Measurements from ENCODE around the gene CBFA2T3. TPM values are rescaled to one million over a fixed set of nuclear protein-coding genes. Genes with fewer than 3 reads are reported as not detected.

The CBFA2T3 gene
- polyA plus RNA-seq (2012; ENCODE audit: insufficient read length, low read depth), result not detected

DNA sequence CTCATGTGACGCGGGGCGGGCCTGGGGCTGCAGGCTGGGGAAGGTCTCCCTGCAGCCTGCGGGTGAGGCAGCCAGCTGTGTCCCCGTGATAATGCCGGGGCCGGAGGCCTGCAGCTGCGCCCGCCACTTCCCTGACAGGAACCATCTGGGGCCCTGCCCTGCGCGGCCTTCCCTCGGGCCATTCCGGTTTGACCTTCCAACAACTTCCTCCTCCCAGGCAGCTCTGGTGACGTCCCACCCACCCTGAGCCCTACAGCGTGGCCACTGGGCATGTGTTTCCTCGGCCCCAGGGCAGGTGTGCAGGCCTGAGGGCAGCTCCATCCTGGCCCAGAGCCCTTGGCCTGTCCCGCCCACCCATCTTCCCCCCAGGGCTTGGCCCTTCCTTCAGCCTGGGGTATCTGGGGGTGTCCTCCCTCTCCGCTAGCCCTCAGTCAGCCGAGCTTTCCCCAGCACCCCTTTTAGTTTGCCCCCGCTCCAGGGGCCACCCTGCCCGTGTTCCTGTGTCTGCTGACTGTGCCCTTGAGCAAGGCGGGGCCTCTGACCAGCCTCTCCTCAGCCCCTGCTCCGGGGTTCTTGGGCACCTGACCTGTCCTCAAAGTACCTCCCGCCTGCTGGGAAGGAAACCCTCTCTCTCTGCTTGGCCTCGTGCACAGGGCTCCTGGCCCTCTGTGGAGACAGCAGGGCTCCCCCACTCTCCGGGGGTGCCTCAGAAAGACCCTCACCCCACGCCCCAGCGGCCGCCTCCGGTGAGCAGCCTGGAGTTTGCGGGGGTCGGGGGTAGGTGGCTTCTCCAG is at the start of gene CBFA2T3:
Gene CBFA2T3, minus strand, starts transcription at position 190 of the 794 bp plus-strand sequence. CDS start 400 bp downstream, outside the sequence.
- TF ChIP-seq SIN3A (IDR thresholded peaks at IDR 0.05; ENCODE audit: borderline replicate concordance, insufficient read depth, low read length), result no peak
- TF ChIP-seq FOXP2 (optimal IDR thresholded peaks at IDR 0.05; ENCODE audit: borderline replicate concordance, extremely low read depth, extremely low read length, insufficient read depth), result no peak
- no peak for TF ChIP-seq REST (IDR thresholded peaks at IDR 0.05; ENCODE audit: insufficient read depth in 1 of 2, low read depth in 2 of 2, low read length in 2 of 2)
- TF ChIP-seq POLR2AphosphoS5 (IDR thresholded peaks at IDR 0.05; ENCODE audit: low read depth, low read length), result no peak
- TF ChIP-seq TAF1 (IDR thresholded peaks at IDR 0.05; ENCODE audit: borderline replicate concordance, insufficient read depth, low read length), result no peak

DNA sequence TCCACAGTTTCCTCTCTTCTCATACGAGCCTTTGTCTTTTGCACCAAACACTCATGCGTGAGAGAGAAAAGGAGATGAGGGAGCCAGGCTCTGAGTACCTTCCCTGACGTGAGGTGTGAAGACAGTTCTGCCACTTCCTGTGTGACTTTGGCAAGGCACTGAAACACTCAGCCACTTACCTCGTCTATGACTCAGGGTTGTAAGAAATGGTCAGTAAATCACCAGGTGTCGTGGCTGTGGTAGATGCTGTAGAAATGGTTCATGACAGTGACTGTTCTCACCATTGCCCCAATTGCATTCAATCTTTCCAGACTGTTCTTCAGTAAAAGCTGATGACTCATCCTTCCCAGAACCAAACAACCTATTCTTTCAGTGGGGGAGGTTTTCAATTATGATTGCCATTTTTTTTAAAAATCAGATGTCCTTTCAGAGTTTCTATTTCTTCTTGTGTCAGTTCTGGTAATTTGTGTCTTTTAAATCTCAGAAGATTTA is 49.2 kb upstream of the CBFA2T3 start:
- TF ChIP-seq REST (IDR thresholded peaks at IDR 0.05; ENCODE audit: insufficient read depth in 1 of 2, low read depth in 2 of 2, low read length in 2 of 2), result no peak
- TF ChIP-seq POLR2AphosphoS5 (IDR thresholded peaks at IDR 0.05; ENCODE audit: low read depth, low read length), result no peak
- TF ChIP-seq TAF1 (IDR thresholded peaks at IDR 0.05; ENCODE audit: borderline replicate concordance, insufficient read depth, low read length), result no peak
- TF ChIP-seq SIN3A (IDR thresholded peaks at IDR 0.05; ENCODE audit: borderline replicate concordance, insufficient read depth, low read length), result no peak
- no peak for TF ChIP-seq FOXP2 (optimal IDR thresholded peaks at IDR 0.05; ENCODE audit: borderline replicate concordance, extremely low read depth, extremely low read length, insufficient read depth)

GRCh38 chr16:89025636-89026035 is 48.6 kb upstream of the CBFA2T3 start:
- TF ChIP-seq SIN3A (IDR thresholded peaks at IDR 0.05; ENCODE audit: borderline replicate concordance, insufficient read depth, low read length) (no peak), TAF1 (IDR thresholded peaks at IDR 0.05; ENCODE audit: borderline replicate concordance, insufficient read depth, low read length) (no peak), REST (IDR thresholded peaks at IDR 0.05; ENCODE audit: insufficient read depth in 1 of 2, low read depth in 2 of 2, low read length in 2 of 2) (no peak), POLR2AphosphoS5 (IDR thresholded peaks at IDR 0.05; ENCODE audit: low read depth, low read length) (no peak), FOXP2 (optimal IDR thresholded peaks at IDR 0.05; ENCODE audit: borderline replicate concordance, extremely low read depth, extremely low read length, insufficient read depth) (no peak)

DNA sequence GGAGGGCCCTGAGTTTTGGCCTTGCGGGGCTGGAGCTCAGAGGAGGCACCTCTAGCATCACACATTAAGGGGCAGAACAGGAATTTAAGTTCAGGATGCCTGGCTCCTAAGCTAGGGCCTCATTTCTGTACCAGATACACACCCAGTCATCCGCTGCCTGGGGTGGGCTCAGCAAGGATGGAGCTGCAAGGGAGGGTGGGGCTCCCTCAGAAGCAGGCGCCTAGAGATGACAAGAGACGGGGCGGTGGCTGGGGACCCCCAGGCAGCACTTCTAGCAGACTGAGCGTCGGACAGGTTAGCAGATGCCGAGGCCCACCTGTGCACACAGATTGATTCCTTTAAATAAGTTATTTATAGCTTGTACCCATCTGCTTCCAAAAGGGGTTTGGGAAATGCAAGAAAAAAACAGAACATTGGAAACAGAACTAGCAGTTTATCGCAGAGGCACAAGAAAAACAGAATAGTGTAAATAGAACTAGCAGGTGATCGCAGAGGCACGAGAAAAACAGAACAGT is 47.6 kb upstream of the CBFA2T3 start:
- TF ChIP-seq SIN3A (IDR thresholded peaks at IDR 0.05; ENCODE audit: borderline replicate concordance, insufficient read depth, low read length), result no peak

- TF ChIP-seq TAF1 (IDR thresholded peaks at IDR 0.05; ENCODE audit: borderline replicate concordance, insufficient read depth, low read length), result no peak
- TF ChIP-seq FOXP2 (optimal IDR thresholded peaks at IDR 0.05; ENCODE audit: borderline replicate concordance, extremely low read depth, extremely low read length, insufficient read depth), result no peak
- TF ChIP-seq POLR2AphosphoS5 (IDR thresholded peaks at IDR 0.05; ENCODE audit: low read depth, low read length), result no peak
- no peak for TF ChIP-seq REST (IDR thresholded peaks at IDR 0.05; ENCODE audit: insufficient read depth in 1 of 2, low read depth in 2 of 2, low read length in 2 of 2)
Measured at GRCh38 chr16:89023621-89024511, 46.9 kb upstream of the CBFA2T3 start.
